HS-5 (cell line): ENCODE data around the gene TBC1D13.
"Not testable (repeated sequence)": the region's sequence is repeated elsewhere in the genome, so short reads cannot be mapped to it uniquely, and the experiment has no call there.

ENCODE experiments used
- DNase-seq: peaks from one replicate; pipeline ENCODE4 v3.0.0-alpha.2; 2012; ENCODE audit warnings: low read depth

TBC1D13 gene, protein sequence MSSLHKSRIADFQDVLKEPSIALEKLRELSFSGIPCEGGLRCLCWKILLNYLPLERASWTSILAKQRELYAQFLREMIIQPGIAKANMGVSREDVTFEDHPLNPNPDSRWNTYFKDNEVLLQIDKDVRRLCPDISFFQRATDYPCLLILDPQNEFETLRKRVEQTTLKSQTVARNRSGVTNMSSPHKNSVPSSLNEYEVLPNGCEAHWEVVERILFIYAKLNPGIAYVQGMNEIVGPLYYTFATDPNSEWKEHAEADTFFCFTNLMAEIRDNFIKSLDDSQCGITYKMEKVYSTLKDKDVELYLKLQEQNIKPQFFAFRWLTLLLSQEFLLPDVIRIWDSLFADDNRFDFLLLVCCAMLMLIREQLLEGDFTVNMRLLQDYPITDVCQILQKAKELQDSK

DNA sequence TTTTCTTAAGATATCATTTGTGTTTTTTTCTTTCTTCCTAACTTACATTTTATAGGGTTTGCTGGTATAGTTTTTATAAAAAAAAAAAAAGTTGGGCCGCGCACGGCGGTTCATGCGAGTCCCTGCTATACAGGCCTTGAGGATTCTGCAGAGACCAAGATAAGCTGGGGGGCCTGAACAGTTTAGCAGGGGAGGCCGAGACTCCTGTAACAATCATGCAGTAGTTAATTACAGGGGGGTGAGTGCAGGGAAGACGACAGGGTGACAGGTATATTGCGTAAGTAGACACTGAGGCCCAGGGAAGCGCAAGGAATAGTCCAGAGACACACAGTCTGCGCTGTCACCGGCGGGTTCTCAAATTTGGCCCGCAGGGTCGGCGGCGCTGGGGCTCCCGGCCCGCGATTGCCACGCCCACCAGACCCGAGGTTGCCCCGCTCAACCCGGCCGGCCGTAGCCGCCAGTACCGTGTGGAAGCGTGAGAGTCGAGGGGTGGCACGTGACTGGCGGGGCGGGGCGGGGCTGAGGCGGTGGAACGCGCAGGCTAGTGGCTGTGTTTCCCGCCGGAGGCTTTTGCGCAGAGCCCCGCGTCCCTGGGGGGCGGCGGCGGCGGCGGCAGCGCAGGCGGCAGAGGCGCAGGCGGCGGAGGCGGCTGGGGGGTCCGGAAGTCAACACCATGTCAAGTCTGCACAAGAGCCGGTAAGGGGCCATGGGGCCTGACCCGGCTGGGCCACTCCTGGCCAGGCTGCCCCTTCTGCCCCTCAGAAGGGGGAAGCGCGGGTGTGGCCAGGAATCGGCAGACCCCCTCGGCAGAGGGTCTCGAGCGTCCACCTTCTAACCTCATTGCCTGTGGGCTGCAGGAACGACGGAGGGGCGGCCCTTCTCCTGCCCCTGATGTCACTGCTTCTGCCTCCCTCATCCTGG, at the start of gene TBC1D13:
TBC1D13 (plus strand) TSS at position 573 of the 921 bp plus-strand sequence; CDS start at position 674, 101 bp downstream.
- DNase-seq: peak; percentile 25

DNA sequence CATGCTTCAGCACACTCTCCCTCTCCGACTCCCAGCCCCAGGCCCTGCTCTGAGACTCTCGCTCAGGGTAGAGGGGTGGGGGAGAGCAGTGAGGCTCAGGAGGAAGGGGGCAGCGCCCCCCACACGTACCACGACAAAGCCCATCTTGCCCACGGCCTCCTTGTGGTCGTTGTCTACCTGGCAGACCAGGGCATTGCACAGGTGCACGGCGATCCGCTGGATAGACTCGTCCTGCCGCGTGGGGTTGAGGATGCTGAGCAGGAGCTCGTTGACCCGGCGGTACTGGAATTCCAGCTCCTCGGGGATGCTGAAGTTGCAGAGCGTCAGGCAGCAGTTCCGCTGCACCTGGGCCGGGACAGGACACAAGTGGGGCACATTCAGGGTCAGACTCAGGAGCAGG, 44.7 kb upstream of the TBC1D13 start:
- no peak for DNase-seq

DNA sequence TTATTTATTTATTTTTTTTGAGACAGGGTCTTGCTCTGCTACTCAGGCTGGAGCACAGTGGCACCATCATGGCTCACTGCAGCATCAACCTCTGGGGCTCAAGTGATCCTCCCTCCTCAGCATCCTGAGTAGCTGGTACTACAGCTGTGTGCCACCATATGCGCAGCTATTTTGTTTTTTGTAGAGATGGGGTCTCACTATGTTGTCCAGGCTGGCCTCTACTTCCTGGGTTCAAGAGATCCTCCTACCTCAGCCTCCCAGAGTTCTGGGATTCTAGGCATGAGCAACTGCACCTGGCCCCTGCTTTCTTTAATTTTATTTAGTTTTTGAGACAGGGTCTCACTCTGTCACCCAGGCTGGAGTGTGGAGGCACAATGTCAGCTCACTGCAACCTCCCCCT, 43.6 kb upstream of the TBC1D13 start:
- no peak for DNase-seq

DNA sequence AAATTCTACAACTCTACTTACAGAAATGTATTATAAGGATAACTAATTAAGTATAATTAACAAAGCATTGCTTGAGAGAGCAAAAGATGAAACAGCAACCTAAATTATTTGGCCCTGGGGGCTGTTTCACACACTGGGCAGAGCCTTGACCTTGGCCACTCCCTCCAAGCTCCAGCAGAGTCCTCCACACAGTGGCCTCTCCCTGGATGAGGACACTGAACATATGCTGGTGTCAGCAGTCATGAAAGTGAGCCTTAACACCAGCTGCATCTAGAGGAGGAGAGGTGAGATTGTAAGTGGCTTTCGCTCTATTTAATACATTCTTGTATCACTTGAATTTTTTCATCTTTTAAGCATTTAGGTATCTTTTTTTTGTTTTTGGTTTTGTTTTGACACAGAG, 39.8 kb upstream of the TBC1D13 start:
- no peak for DNase-seq

DNA sequence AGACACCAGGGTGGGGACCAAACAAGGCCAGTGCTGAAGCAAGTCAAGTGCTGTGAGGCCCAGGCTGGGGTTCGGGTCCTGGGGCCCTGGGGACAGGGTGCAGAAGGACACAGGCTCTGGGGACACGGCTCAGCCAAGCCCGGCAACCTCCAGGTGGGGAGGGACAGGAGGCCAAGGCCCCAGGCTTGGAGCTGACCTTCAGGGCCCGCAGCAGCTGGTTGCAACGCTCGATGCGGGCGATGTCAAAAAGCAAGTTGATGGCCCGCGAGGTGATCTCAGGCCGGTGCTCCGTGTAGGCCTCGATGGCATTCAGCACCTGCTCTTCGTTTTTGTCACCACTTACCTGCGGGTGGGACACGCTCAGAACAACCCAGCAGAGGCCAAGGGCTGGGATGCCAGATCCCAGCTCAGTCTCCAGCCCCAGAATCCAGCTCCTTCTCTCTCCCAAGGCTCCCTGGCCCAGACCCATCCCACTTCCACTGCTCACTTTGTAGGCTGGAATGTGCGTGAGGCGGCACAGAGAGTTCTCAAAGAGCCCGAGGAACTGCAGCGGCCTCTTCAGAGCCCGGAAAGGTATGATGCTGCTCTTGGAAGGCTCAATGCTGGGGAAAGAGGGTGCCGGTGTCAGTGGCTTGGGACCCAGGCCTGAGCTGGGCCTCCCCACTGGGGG, 36.0 kb upstream of the TBC1D13 start:
- no peak for DNase-seq

DNA sequence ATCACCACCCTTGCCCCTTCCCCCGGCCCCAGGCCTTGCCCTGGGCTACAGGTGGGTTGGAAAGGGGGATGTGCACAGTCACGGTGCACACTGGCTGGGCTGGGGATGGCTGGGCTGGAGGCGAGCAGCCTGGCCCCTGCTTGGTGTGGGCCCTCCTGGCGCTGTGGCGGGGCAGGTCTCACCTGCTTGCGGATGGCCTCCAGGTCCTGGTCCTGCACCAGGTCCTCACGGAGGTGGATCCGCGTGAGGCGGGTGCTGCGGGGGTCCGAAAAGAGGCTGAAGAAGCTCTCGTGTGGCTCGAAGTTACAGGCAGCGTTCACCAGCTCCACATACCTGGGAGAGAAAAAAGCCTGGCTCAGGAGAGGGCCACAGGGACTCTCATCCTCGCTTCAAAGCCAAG, 33.4 kb upstream of the TBC1D13 start:
- DNase-seq: no peak

DNA sequence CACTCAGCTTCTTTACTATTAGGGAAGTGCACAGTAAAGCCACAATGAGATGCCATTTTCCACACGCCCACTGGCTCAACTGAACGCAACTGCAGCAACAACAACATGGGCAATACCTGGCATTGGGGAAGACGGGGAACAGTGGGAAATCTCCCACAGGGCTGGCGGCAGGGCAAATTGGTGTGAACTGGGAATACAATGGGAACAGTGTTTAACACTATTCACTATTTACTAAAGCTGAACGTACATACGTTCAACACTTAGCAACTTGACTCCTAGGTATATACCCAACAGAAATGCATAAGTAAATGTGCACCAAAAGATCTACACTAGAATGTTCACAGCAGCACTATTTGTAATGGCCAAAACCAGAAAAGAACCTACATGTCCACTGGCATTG, 29.5 kb upstream of the TBC1D13 start:
- no peak for DNase-seq

DNA sequence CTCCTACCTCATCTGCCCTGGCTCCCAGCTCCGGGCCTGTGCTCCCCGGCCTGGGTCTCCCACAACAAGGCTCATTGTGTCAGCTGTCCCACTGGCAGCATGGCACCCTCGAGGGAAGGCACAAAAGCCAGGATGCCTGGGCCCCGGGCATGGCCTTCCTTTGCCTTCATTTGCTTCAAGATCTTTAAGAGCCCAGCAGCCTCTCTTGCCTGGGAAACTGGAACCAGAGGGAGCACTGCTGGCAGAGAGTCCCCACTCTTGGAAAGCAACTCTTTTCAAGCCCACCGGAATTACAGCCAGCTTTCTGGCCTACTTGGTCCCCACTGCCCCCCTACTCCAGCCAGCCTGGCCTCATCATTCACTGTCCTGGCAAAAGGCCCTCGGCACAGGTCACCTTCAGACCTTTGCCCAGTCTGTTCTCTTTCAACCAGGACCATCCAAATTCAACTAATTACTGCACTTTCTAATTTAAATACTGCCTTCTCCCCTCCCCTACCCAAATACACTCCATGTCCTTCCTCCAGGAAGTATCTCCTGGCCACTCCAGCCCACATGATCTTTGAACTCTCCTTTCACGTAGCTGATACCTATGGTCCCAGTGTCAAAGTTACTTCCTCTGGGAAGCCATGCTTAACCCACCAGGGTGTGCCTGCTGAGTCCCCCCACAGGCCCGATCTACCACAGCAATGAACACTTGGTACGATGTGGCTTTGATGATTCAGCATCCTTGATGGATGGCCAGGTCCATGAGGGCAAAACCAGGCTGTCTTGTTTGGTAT, 24.2 kb upstream of the TBC1D13 start:
- no peak for DNase-seq

DNA sequence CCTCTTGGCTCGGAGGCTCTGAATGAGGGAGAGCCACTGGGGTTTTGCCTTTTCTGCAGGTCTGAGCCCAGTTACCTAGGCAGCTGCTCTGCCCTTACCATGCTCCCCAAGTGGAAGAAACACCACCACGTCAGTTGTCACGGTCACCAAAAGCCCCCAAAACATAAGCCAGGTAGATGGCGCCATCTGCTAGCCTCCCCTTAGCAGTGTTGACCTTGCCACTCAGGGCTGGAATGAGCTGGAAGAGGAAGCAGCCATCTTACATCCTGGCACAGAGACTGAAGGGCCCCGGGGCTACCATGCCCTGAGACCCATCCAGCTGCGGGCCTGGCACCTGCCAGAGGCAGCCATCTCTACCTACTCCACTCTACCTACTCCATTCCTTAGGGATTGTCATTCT, 22.7 kb upstream of the TBC1D13 start:
- no peak for DNase-seq

DNA sequence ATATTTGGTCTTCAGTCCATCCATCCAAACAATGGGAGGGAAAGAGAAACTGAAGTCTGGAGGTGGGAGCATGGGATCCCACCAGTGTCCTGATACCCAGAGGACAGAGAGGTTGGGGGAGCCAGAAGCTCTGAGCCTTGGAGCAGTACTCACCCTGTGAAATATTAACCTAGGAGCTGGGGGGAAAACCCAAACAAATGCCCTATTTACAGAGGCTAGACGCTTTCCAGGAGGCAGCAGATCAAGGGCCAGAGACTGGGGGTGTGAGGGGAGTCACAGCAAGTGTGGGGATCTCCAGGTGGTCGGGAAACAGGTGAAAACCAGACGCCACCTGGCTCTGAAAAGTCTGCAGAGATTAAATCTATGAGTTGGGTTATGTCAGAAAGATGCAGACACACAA, 21.6 kb upstream of the TBC1D13 start:
- DNase-seq: no peak

DNA sequence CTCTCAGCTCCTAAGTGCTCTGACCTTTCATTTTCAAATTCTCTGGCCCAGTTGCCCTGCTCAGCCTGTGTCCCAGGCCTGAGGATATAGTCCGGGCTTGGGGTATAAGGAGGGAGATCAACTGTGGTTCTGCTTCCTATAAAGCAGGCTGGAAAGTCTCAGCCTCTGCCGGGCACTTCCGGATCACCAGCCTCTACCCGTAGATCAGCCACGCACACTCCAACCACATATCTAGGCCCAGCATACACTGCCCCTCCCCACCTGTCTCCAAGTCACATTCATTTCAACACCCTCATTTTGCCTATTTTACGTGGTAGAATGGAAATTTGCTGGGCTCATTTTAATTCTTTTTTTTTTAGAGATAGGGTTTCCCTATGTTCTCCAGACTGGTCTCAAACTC, 18.4 kb upstream of the TBC1D13 start:
- DNase-seq: no peak

DNA sequence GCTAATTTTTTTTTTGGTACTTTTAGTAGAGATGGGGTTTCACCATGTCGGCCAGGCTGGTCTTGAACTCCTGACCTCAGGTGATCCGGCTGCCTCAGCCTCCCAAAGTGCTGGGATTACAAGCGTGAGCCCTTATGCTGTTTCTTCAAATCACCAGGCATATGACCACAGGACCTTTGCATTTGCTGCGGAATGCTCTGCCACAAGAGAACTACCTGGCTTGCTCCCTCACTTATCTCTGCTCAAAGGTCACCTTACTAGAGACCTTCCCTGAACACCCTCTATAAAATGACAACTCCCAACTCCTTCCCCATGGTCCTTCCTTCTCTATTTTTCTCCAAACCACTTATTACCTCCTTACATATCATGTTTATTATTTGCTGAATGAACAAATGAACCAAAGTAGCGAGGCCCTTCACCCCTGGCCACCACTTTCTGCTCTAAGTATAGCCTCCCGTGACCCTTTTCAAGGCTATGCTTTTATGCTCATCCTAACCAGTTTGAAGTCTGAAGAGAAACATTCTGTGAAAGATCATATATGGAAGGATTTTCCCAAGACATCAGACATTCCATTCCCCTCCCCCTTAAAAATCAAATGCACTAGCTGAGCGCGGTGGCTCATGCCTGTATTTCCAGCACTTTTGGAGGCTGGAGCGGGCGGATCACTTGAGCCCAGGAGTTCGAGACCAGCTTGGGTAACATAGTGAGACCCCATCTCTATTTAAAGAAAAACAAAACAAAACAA, 16.6 kb upstream of the TBC1D13 start:
- DNase-seq: no peak

DNA sequence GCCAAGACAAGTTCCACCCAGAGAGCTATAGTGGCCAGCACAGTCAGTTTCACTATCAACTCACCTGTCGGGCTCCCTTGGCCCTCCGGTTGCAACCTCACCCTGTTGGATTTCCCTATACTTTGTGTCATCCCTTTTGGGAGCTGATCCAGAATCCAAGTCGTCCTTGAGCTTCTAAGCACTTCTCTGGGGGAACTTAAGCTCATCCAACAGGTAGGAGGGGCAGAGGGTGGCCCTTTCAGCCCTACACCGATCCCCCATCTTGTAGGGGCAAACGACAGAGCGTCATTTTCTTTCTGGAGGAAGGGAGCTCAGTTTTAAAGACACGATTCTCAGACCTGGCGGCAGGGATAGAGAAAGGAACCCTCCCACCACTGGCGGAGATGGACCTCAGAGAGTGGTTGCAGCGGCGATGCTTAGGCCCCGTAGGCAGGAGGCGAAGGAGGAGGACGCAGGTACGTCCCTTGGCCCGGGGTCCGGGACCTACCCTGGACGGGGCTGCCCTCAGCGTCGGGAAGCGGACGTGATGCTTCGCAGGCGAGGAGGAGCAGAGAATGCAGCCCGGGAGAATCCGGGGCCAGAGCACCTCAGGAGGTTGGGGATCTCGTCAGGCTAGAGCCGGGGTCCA, 15.8 kb upstream of the TBC1D13 start:
- DNase-seq: no peak

DNA sequence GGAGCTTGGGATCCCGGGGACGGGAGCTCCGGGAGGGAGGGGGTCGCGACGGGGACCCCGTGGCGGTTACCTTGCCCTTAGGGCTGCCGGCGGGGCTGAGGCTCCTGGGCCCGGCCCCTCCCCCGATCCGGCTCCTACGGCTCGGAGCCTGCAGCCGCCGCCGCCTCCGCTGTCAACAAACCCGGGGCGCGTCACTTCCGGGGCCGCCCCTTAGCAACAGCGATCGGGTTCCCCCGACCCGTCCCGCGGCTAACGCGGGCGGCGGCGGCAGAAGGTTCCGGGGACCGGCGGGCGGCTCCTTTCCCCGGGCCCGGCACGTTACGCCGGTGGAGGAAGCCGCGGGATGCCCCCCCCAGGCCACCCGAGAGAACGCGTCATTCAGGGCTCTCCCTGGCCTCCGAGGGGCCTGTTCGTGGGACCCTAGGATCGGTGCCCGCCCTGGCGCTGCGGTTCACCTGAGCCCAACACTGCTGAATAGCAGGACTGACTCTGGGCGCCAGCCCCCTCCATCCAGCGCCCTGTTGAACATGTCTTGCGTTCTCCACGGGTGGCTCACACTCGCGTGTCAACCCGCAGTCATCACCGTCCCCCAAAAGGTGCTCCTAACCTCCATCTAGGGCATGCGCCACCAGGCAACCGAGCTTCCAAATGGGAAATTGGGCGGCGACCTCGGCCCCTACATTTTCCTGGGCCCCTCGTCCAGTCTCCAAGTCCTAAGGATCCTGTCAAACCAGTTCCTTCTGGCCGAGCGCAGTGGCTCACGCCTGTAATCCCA, 15.1 kb upstream of the TBC1D13 start, which contains the start of gene ZER1:
ZER1 (minus strand) TSS at position 183 of the 775 bp plus-strand sequence. CDS start 16,362 bp downstream, outside the sequence.
- no peak for DNase-seq

DNA sequence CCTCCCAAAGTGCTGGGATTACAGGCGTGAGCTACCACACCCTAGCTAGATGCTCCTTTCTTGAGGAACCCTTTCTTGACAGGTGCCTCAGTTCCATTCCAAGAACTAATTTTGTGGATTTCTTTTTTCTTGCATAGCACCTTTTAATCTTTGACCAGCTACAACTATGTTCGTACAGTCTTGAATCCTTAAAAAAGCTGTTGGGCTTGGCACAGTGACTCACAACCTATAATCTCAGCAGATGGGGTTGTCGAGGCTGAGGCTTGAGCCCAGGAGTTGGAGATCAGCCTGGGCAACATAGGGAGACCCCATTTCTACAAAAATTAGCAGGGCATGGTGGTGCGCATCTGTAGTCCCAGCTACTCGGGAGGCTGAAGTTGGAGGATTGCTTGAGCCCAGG, 14.0 kb upstream of the TBC1D13 start:
- no peak for DNase-seq

DNA sequence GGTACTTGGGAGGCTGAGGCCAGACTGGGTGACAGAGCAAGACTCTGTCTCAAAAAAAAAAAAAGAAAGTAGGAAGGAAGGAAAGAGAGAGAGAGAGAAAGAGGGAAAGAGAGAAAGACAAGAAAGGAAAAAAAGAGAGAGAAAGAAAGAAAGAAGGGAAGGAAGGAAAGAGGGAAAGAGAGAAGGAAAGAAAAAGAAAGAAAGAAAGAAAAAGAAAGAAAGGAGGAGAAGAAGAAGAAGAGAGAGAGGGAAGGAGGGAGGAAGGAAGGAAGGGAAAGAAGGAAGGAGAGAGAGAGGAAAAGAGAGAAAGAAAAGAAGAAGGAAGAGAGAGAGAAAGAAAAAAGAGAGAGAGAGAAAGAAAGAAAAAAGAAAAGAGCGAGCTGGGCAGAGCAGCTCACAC, 12.2 kb upstream of the TBC1D13 start:
- DNase-seq: no peak

DNA sequence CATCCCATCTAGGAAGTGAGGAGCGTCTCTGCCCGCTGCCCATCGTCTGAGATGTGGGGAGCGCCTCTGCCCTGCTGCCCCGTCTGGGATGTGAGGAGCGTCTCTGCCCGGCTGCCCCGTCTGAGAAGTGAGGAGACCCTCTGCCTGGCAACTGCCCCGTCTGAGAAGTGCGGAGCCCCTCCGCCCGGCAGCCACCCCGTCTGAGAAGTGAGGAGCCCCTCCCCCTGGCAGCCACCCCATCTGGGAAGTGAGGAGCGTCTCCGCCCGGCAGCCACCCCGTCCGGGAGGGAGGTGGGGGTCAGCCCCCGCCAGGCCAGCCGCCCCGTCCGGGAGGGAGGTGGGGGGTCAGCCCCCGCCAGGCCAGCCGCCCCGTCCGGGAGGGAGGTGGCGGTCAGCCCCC, 7.0 kb upstream of the TBC1D13 start:
- DNase-seq: not testable (repeated sequence)

DNA sequence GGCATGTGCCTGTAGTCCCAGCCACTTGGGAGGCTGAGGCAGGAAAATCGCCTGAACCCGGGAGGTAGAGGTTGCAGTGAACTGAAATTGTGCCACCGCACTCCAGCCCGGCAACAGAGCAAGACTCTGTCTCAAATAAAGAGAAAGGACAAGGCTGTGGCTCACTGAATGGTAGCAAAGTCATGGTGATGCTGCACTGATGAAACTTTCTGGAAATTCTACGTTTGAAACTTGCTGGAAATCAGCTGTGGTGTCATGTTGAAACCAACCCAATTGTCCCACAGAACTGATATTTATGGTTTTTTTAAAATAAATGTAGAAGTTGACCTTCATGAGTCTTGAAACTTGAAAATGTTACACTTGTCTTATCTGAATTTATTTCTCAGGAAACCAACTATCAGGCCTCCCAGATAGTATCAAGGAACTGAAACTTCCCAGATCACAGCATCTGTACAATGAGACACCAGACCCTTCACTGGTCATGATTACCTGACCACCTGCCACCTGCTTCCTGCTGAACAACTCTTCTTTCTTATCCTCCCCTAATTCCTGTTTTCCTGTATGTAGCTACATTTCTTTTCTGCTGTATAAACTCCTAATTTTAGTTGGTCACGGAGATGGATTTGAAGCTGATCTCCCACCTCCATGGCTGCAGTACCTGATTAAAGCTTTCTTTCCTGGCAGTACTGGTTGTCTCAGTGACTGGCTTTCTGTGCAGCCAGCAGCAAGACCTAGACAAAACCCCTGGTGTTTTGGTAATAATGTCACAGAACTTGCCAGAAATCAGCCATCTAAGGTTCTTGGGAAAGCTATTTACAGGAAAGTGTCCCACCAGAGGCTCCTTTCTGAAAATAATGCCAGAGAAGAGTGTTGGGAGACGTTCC, 5.6 kb upstream of the TBC1D13 start:
- DNase-seq: no peak

DNA sequence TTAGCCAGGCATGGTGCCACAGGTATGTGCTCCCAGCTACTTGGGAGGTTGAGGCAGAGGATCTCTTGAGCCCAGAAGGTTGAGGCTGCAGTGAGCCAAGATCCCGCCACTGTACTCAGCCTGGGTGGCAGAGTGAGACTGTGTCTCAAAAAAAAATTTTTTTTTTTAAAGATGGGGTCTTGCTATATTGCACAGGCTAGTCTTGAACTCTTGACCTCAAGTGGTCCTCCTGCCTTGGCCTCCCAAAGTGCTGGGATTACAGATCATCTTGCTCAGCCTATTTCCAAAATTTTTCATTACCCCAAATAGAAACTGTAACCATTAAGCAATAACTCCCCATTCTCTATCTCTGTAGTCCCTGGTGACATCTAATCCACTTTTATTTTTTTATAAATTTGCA, 4.4 kb upstream of the TBC1D13 start:
- no peak for DNase-seq
